ENCODE data around the gene PRKCE. TPM values are rescaled to one million over a fixed set of nuclear protein-coding genes. Genes with fewer than 3 reads are reported as not detected.
A peak's percentile ranks its signal among the peaks of the same experiment; 100 is the strongest.

PRKCE gene
- total RNA-seq, 2 donors from 2014 or later = 7.2 to 25.4 TPM

DNA sequence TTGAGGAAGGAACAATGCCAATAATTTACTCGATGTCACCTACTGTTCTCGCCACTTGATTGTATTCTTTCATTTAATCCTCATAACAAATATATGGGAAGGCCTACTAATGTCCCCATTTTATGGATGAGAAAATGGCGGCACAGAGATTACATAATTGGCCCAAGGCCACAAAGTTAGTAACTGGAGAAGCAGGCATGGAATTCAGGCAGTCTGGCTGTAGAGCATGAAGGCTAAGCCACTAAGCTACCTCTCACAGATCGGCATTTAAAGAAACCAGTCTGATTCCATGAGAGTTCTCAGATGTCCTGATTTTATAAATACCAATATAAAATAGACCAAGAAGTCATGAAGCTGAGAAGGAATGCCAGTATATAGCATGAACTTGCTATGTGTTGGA is 523.9 kb downstream of the PRKCE start:
- no peaks in the 10 kb centered on the region for H3K4me1 ChIP-seq (replicated peaks)
- intact Hi-C loops (cut with DNase I) = no loop called here
- no peaks in the 10 kb centered on the region for H3K36me3 ChIP-seq
- 86% methylated on average over 4 of the region's 4 CpGs for WGBS
- H3K4me3 ChIP-seq = no peak overlapping the region
- DNase-seq (ENCODE audit: low spot score) = no peak
- H3K27me3 ChIP-seq (replicated peaks; ENCODE audit: insufficient read depth) = no peaks in the 10 kb centered on the region
- H3K9me3 ChIP-seq = no peaks in the 10 kb centered on the region
- TF ChIP-seq POLR2A (IDR thresholded peaks at IDR 0.05) (no peak), POLR2AphosphoS5 (IDR thresholded peaks at IDR 0.05) (no peak)
- TF ChIP-seq, protein P1, sequence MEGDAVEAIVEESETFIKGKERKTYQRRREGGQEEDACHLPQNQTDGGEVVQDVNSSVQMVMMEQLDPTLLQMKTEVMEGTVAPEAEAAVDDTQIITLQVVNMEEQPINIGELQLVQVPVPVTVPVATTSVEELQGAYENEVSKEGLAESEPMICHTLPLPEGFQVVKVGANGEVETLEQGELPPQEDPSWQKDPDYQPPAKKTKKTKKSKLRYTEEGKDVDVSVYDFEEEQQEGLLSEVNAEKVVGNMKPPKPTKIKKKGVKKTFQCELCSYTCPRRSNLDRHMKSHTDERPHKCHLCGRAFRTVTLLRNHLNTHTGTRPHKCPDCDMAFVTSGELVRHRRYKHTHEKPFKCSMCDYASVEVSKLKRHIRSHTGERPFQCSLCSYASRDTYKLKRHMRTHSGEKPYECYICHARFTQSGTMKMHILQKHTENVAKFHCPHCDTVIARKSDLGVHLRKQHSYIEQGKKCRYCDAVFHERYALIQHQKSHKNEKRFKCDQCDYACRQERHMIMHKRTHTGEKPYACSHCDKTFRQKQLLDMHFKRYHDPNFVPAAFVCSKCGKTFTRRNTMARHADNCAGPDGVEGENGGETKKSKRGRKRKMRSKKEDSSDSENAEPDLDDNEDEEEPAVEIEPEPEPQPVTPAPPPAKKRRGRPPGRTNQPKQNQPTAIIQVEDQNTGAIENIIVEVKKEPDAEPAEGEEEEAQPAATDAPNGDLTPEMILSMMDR (IDR thresholded peaks at IDR 0.05) = no peak
- no peak overlapping the region for H3K27ac ChIP-seq

DNA sequence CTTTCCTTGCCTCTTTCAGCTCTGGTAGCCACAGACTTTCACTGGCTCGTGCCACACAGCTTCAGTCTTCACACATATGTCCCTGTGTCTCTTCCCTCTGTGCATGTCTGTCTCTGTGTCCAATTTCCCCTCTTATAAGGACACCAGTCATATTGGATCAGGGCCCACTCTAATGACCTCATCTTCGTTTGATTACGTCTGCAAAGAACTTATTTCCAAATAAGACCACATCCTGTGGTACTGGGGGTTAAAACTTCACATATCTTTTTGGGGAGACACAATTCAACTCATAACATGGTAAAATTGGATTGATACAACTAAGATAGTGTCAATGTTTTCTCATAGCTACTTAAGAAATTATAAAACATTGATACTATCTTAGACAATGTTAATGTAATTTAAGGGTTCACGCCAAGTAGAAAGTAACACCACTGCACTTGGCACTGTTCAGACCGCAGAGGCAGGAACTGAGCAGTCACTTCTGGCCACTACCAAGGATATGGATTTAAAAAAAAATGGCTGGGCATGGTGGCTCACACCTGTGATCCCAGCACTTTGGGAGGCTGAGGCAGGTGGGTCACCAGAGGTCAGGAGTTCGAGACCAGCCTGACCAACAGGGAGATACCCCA is 526.1 kb downstream of the PRKCE start:
- no peaks in the 10 kb centered on the region for H3K27me3 ChIP-seq (replicated peaks; ENCODE audit: insufficient read depth)
- intact Hi-C loops (cut with DNase I) = no loop called here
- H3K27ac ChIP-seq = no peak overlapping the region
- H3K4me1 ChIP-seq (replicated peaks) = no peaks in the 10 kb centered on the region
- no peak for DNase-seq (ENCODE audit: low spot score)
- H3K4me3 ChIP-seq = no peak overlapping the region
- TF ChIP-seq POLR2AphosphoS5 (IDR thresholded peaks at IDR 0.05) (no peak), POLR2A (IDR thresholded peaks at IDR 0.05) (no peak)
- H3K9me3 ChIP-seq = no peaks in the 10 kb centered on the region
- no peaks in the 10 kb centered on the region for H3K36me3 ChIP-seq
- WGBS = 88% methylated on average over 6 of the region's 6 CpGs

- H3K4me1 ChIP-seq (replicated peaks) = no peaks in the 10 kb centered on the region
- H3K27me3 ChIP-seq (replicated peaks; ENCODE audit: insufficient read depth) = no peaks in the 10 kb centered on the region
- H3K36me3 ChIP-seq = no peaks in the 10 kb centered on the region
- peak; percentile 15 for TF ChIP-seq POLR2AphosphoS5 (IDR thresholded peaks at IDR 0.05)
- TF ChIP-seq, protein P1 (IDR thresholded peaks at IDR 0.05) = no peak
- TF ChIP-seq POLR2A (IDR thresholded peaks at IDR 0.05) = no peak
- DNase-seq (ENCODE audit: low spot score) = no peak
- no peaks in the 10 kb centered on the region for H3K9me3 ChIP-seq
- 46% methylated on average over 6 of the region's 6 CpGs for WGBS
- intact Hi-C loops (cut with DNase I) = no loop called here
- no peak overlapping the region for H3K4me3 ChIP-seq
- H3K27ac ChIP-seq = no peak overlapping the region
Measured at GRCh38 chr2:46179037-46179621, 527.7 kb downstream of the PRKCE start.

GRCh38 chr2:46180189-46180588 is 528.7 kb downstream of the PRKCE start:
- Histone ChIP-seq H3K4me1 (replicated peaks) (no peaks in the 10 kb centered on the region), H3K27me3 (replicated peaks; ENCODE audit: insufficient read depth) (no peaks in the 10 kb centered on the region), H3K27ac (no peak overlapping the region), H3K4me3 (no peak overlapping the region), H3K36me3 (no peaks in the 10 kb centered on the region), H3K9me3 (no peaks in the 10 kb centered on the region)
- TF ChIP-seq, protein P1 (IDR thresholded peaks at IDR 0.05) = no peak
- TF ChIP-seq POLR2A (IDR thresholded peaks at IDR 0.05) = no peak
- TF ChIP-seq POLR2AphosphoS5 (IDR thresholded peaks at IDR 0.05) = no peak
- no peak for DNase-seq (ENCODE audit: low spot score)
- 97% methylated on average over 2 of the region's 2 CpGs for WGBS
- intact Hi-C loops (cut with DNase I) = no loop called here

- H3K9me3 ChIP-seq = no peaks in the 10 kb centered on the region
- no peak for DNase-seq (ENCODE audit: low spot score)
- no peaks in the 10 kb centered on the region for H3K36me3 ChIP-seq
- H3K27me3 ChIP-seq (replicated peaks; ENCODE audit: insufficient read depth) = no peaks in the 10 kb centered on the region
- no peak overlapping the region for H3K4me3 ChIP-seq
- no peaks in the 10 kb centered on the region for H3K4me1 ChIP-seq (replicated peaks)
- no peak overlapping the region for H3K27ac ChIP-seq
- intact Hi-C loops (cut with DNase I) = no loop called here
- TF ChIP-seq, protein P1 (IDR thresholded peaks at IDR 0.05) = no peak
- TF ChIP-seq POLR2A (IDR thresholded peaks at IDR 0.05) (no peak), POLR2AphosphoS5 (IDR thresholded peaks at IDR 0.05) (no peak)
- 86% methylated on average over 2 of the region's 2 CpGs for WGBS
Measured at GRCh38 chr2:46181306-46181705, 529.8 kb downstream of the PRKCE start.
